Lower lobe of right lung (tissue), 2 donors: ENCODE results near the gene MAGI3. TPM values are rescaled to one million over a fixed set of nuclear protein-coding genes. Genes with fewer than 3 reads are reported as not detected.
"Not testable (repeated sequence)": the region's sequence is repeated elsewhere in the genome, so short reads cannot be mapped to it uniquely, and the experiment has no call there.

Experiments
- ATAC-seq, 2 donors: fragments of 200-7000 bp; cut with Tn5 transposase; one replicate each; pipeline ENCODE4 v1.9.1; 2020 to 2022; ENCODE audit warnings: mild to moderate bottlenecking in 2 of 2, moderate library complexity in 2 of 2
- DNase-seq: peaks from one replicate; pipeline ENCODE4 v3.0.0-alpha.2; 2020
- H3K27ac ChIP-seq: fragments of 200-600 bp; one replicate; pipeline ENCODE4 v1.8.0; 2022
- H3K27me3 ChIP-seq: fragments of 200-600 bp; one replicate; pipeline ENCODE4 v1.8.0; 2022; ENCODE audit warnings: low read depth
- H3K36me3 ChIP-seq: fragments of 200-600 bp; one replicate; pipeline ENCODE4 v1.8.0; 2022; ENCODE audit warnings: mild to moderate bottlenecking
- H3K4me1 ChIP-seq: fragments of 200-600 bp; one replicate; pipeline ENCODE4 v1.8.0; 2022
- H3K4me3 ChIP-seq: fragments of 200-600 bp; one replicate; pipeline ENCODE4 v1.8.0; 2022; ENCODE audit warnings: mild to moderate bottlenecking
- H3K9me3 ChIP-seq: fragments of 200-600 bp; one replicate; pipeline ENCODE4 v1.8.0; 2022
- CTCF ChIP-seq: fragments of 200-600 bp; IDR thresholded peaks from one replicate; pipeline ENCODE4 v1.8.0; 2022; ENCODE audit warnings: antibody characterized with exemption, mild to moderate bottlenecking
- intact Hi-C: fragments of 100-400 bp; cut with DNase I; formaldehyde crosslinking; loops from one replicate; pipeline ENCODE4 v1.11.0; 2022
- total RNA-seq: library from RNA; stranded (reverse); fragmentation: NEBNext Ultra II Directional; extraction: Animal tissue kit (Norgen Biotek cat#: 25700); gene quantifications from one replicate; pipeline ENCODE4 v1.2.1, GENCODE V29; 2021
- donor health status: DM: no; HTN: yes; CAD: no; lungs with severe emphysema.

Gene MAGI3
- total RNA-seq, 1 donor from 2014 or later = 69.9 TPM

GRCh38 chr1:113490384-113490783 is 100.1 kb downstream of the MAGI3 start:
- H3K36me3 ChIP-seq = no peaks in the 10 kb centered on the region
- intact Hi-C loops = no loop called here
- H3K27ac ChIP-seq = no peak overlapping the region
- DNase-seq (no peak), ATAC-seq (no peak)
- H3K9me3 ChIP-seq = peaks cover 21% of the 10 kb centered on the region
- no peak overlapping the region for H3K4me3 ChIP-seq
- no peaks in the 10 kb centered on the region for H3K4me1 ChIP-seq
- no peak for TF ChIP-seq CTCF
- H3K27me3 ChIP-seq = no peaks in the 10 kb centered on the region

- Histone ChIP-seq H3K4me3 (no peak overlapping the region), H3K27me3 (no peaks in the 10 kb centered on the region), H3K36me3 (no peaks in the 10 kb centered on the region), H3K27ac (no peak overlapping the region), H3K4me1 (no peaks in the 10 kb centered on the region), H3K9me3 (peaks cover 26% of the 10 kb centered on the region)
- ATAC-seq (no peak), DNase-seq (no peak)
- TF ChIP-seq CTCF = no peak
- intact Hi-C loops = no loop called here
Measured at GRCh38 chr1:113493533-113493932, 103.2 kb downstream of the MAGI3 start.

GRCh38 chr1:113505357-113505756 is 115.0 kb downstream of the MAGI3 start:
- TF ChIP-seq CTCF = no peak
- ATAC-seq (no peak), DNase-seq (no peak)
- Histone ChIP-seq H3K4me1 (no peaks in the 10 kb centered on the region), H3K9me3 (peaks cover 6% of the 10 kb centered on the region), H3K36me3 (no peaks in the 10 kb centered on the region), H3K4me3 (no peak overlapping the region), H3K27me3 (no peaks in the 10 kb centered on the region), H3K27ac (no peak overlapping the region)
- intact Hi-C loops = no loop called here

- H3K4me3 ChIP-seq = no peak overlapping the region
- intact Hi-C loops = no loop called here
- no peaks in the 10 kb centered on the region for H3K4me1 ChIP-seq
- H3K9me3 ChIP-seq = peaks cover 20% of the 10 kb centered on the region
- no peaks in the 10 kb centered on the region for H3K36me3 ChIP-seq
- H3K27ac ChIP-seq = no peak overlapping the region
- ATAC-seq (no peak), DNase-seq (no peak)
- TF ChIP-seq CTCF = no peak
- no peaks in the 10 kb centered on the region for H3K27me3 ChIP-seq
Measured at GRCh38 chr1:113507552-113508214, 117.4 kb downstream of the MAGI3 start.

- TF ChIP-seq CTCF = no peak
- Histone ChIP-seq H3K4me3 (no peak overlapping the region), H3K27me3 (no peaks in the 10 kb centered on the region), H3K27ac (no peak overlapping the region), H3K36me3 (no peaks in the 10 kb centered on the region), H3K4me1 (no peaks in the 10 kb centered on the region), H3K9me3 (peaks cover 20% of the 10 kb centered on the region)
- intact Hi-C loops = no loop called here
- DNase-seq (no peak), ATAC-seq (no peak)
Measured at GRCh38 chr1:113508364-113509164, 118.2 kb downstream of the MAGI3 start.

GRCh38 chr1:113509766-113510165 is 119.5 kb downstream of the MAGI3 start:
- H3K36me3 ChIP-seq, ATAC-seq, H3K4me3 ChIP-seq, DNase-seq, H3K27me3 ChIP-seq, intact Hi-C loops, H3K4me1 ChIP-seq, H3K27ac ChIP-seq: not testable (repeated sequence)
- H3K9me3 ChIP-seq = peaks cover 20% of the 10 kb centered on the region
